Measurements from ENCODE around the gene LRRC74B. TPM values are rescaled to one million over a fixed set of nuclear protein-coding genes. Genes with fewer than 3 reads are reported as not detected.

Gene LRRC74B
- polyA plus RNA-seq, 2 of the 4 experiments (the other 2 are of a cell fraction): 0.08 to 0.10 TPM

- Histone ChIP-seq H3K4me3 (no peak overlapping the region), H3K4me1 (no peaks in the 10 kb centered on the region), H3K4me2 (no peak overlapping the region), H3K27ac (no peak overlapping the region), H3K9me3 (no peaks in the 10 kb centered on the region)
- ChIA-PET CTCF (interaction anchor here (0.6 to 2.5 kb wide), 9 partner anchors 8 to 84 kb away, joined by 3 to 9 read pairs (median 4); no protein-coding TSS in a partner anchor), POLR2A (no interaction called here)
- peak in 1 of 2 experiments; percentile 51 for DNase-seq (ENCODE audit: low read depth in 1 of 2, low spot score in 1 of 2)
- TF ChIP-seq RFX5 (IDR thresholded peaks at IDR 0.05): no peak
- no peak for TF ChIP-seq POLR2AphosphoS2 (conservative IDR thresholded peaks at IDR 0.05; ENCODE audit: low read length)
- no peak for TF ChIP-seq E2F6 (IDR thresholded peaks at IDR 0.05; ENCODE audit: borderline replicate concordance, low read depth)
- no peak for TF ChIP-seq EP300 (IDR thresholded peaks at IDR 0.05)
- peak; percentile 16 to 22; a peak in 1 of 5 replicates for TF ChIP-seq RAD21 (conservative IDR thresholded peaks at IDR 0.05 in 1 of 2, IDR thresholded peaks at IDR 0.05 in 1 of 2)
- TF ChIP-seq KDM5A (IDR thresholded peaks at IDR 0.05): no peak
- no peak for FAIRE-seq
- WGBS (ENCODE audit: missing lambda C conversion rate): 61% methylated on average over 7 of the region's 7 CpGs
- peak; percentile 46 to 69; a peak in 3 of 6 replicates for ATAC-seq
These were observed 24.8 kb upstream of the LRRC74B start for GRCh38 chr22:21020802-21021429.

GRCh38 chr22:21022507-21022906 is 23.2 kb upstream of the LRRC74B start:
- POLR2A ChIA-PET: no interaction called here
- CTCF ChIA-PET: interaction anchor here (0.9 to 1.1 kb wide), 2 partner anchors 8 to 20 kb away, joined by 3 to 6 read pairs; no protein-coding TSS in a partner anchor
- FAIRE-seq: no peak
- 0 out of 6 replicates have a peak, but pooled peaks of 1 of the 2 experiments have one; percentile 7 for ATAC-seq
- WGBS (ENCODE audit: missing lambda C conversion rate): 84% methylated on average over 8 of the region's 10 CpGs
- H3K4me2 ChIP-seq: no peak overlapping the region
- no peaks in the 10 kb centered on the region for H3K4me1 ChIP-seq
- no peak overlapping the region for H3K27ac ChIP-seq
- TF ChIP-seq RNF2 (IDR thresholded peaks at IDR 0.05; ENCODE audit: borderline replicate concordance, low read depth) (no peak), NPAS2 (CRISPR knock-in tag; IDR thresholded peaks at IDR 0.05; ENCODE audit: borderline replicate concordance) (no peak), E2F6 (IDR thresholded peaks at IDR 0.05; ENCODE audit: borderline replicate concordance, low read depth) (no peak), CHD4 (IDR thresholded peaks at IDR 0.05; ENCODE audit: borderline replicate concordance) (no peak), ESRRA (IDR thresholded peaks at IDR 0.05; ENCODE audit: borderline replicate concordance, low read length) (no peak), ELK1 (IDR thresholded peaks at IDR 0.05; ENCODE audit: low read depth, low read length) (no peak), KDM1A (IDR thresholded peaks at IDR 0.05; ENCODE audit: low read depth) (no peak), ZNF302 (CRISPR knock-in tag; IDR thresholded peaks at IDR 0.05) (no peak), MAFK (IDR thresholded peaks at IDR 0.05; ENCODE audit: partially characterized antibody) (no peak), JUN (IDR thresholded peaks at IDR 0.05) (no peak)
- TF ChIP-seq, protein P1, sequence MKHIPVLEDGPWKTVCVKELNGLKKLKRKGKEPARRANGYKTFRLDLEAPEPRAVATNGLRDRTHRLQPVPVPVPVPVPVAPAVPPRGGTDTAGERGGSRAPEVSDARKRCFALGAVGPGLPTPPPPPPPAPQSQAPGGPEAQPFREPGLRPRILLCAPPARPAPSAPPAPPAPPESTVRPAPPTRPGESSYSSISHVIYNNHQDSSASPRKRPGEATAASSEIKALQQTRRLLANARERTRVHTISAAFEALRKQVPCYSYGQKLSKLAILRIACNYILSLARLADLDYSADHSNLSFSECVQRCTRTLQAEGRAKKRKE (CRISPR knock-in tag; IDR thresholded peaks at IDR 0.05; ENCODE audit: low read depth): no peak
- no peak for DNase-seq (ENCODE audit: low read depth in 1 of 2, low spot score in 1 of 2)
- H3K9me3 ChIP-seq: no peaks in the 10 kb centered on the region
- no peak overlapping the region for H3K4me3 ChIP-seq

DNA sequence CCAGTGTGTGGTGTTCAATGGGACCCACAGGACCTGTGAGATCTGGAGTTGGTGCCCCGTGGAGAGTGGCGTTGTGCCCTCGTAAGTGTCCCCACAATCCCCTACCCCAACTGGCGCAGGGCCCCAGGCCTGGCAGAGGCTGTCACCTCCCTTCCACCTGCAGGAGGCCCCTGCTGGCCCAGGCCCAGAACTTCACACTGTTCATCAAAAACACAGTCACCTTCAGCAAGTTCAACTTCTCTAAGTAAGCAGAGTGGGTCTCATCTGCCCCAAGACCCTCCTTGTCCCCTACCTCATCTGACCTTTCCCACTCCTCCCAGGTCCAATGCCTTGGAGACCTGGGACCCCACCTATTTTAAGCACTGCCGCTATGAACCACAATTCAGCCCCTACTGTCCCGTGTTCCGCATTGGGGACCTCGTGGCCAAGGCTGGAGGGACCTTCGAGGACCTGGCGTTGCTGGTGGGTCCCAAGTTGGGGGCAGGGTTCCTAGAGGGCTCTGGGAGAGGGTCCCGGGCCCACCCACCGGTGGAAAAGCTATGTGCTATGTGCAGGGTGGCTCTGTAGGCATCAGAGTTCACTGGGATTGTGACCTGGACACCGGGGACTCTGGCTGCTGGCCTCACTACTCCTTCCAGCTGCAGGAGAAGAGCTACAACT is 22.7 kb upstream of the LRRC74B start:
- CTCF ChIA-PET: interaction anchor here (1.2 to 1.5 kb wide), 3 partner anchors 10 to 137 kb away, joined by 3 to 5 read pairs (median 3); no protein-coding TSS in a partner anchor
- FAIRE-seq: no peak
- H3K4me2 ChIP-seq: no peak overlapping the region
- H3K9me3 ChIP-seq: no peaks in the 10 kb centered on the region
- 50% methylated on average over 13 of the region's 13 CpGs for WGBS (ENCODE audit: missing lambda C conversion rate)
- peak; percentile 61 to 65; a peak in 3 of 6 replicates for ATAC-seq
- H3K27ac ChIP-seq: no peak overlapping the region
- TF ChIP-seq NPAS2 (CRISPR knock-in tag; IDR thresholded peaks at IDR 0.05; ENCODE audit: borderline replicate concordance) (no peak), KDM5A (IDR thresholded peaks at IDR 0.05) (no peak), RNF2 (IDR thresholded peaks at IDR 0.05; ENCODE audit: borderline replicate concordance, low read depth) (no peak), ELK1 (IDR thresholded peaks at IDR 0.05; ENCODE audit: low read depth, low read length) (no peak), NFE2L2 (conservative IDR thresholded peaks at IDR 0.05; ENCODE audit: low read length) (no peak)
- TF ChIP-seq, protein P2, sequence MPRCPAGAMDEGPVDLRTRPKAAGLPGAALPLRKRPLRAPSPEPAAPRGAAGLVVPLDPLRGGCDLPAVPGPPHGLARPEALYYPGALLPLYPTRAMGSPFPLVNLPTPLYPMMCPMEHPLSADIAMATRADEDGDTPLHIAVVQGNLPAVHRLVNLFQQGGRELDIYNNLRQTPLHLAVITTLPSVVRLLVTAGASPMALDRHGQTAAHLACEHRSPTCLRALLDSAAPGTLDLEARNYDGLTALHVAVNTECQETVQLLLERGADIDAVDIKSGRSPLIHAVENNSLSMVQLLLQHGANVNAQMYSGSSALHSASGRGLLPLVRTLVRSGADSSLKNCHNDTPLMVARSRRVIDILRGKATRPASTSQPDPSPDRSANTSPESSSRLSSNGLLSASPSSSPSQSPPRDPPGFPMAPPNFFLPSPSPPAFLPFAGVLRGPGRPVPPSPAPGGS (IDR thresholded peaks at IDR 0.05): no peak
- POLR2A ChIA-PET: no interaction called here
- DNase-seq (ENCODE audit: low read depth in 1 of 2, low spot score in 1 of 2): no peak
- no peak overlapping the region for H3K4me3 ChIP-seq
- H3K4me1 ChIP-seq: no peaks in the 10 kb centered on the region
